ENCODE measurements around the gene L2HGDH. TPM values are rescaled to one million over a fixed set of nuclear protein-coding genes. Genes with fewer than 3 reads are reported as not detected.

The L2HGDH gene
- total and polyA plus RNA-seq, 9 of the 15 experiments (the other 6 are each of a cell fraction or from before 2014, with no cell fraction given) = 1.7 to 16.1 (median 10.5) TPM

DNA sequence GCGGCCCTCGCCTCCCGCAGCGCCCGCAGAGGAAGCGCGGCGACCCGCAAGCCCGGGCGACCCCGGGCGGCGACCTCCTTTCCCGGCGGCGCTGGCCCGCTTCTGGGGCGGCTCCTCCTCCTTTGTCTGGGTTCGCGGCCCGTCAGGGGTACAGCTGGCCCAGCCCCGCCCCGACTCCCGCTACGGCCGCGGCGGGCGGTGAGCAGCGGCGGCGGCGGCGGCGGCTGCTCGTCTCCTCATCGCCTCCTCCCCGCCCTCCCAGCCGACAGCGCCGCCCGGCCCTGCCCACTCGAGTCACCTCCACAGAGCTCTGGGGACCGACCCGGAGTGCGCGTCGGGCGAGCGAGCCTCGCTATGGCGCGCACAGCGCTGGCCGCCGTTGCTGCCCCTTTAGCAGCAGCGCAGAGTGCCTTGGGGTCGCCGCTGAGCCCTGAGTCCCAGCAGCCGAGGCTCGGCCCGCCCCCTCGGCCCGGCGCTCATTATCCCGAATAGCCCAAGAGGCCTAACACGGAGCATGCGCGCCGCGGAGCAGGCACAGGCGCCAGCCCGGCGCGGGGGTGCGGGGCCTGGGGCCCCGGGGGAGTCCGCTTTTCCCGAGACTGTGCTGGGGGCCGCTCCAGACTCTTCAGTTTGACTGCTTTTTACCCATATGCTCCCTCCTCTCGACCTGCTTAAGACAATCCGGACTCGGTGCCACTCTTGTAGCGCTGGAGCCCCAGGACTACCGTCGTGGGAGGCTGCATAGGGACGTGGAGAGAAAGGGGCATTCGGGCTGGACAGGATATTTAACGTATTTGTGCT, 80.4 kb downstream of the L2HGDH start, which contains the start of gene SOS2 (continued):
- TF ChIP-seq NRF1 (conservative IDR thresholded peaks at IDR 0.05 in 1 of 2, IDR thresholded peaks at IDR 0.05 in 1 of 2) (peak; percentile 94), ILK (tag; IDR thresholded peaks at IDR 0.05; ENCODE audit: borderline replicate concordance, low read depth) (no peak), HOXB6 (CRISPR knock-in tag; IDR thresholded peaks at IDR 0.05; ENCODE audit: borderline replicate concordance) (no peak), ZNF184 (CRISPR knock-in tag; IDR thresholded peaks at IDR 0.05) (no peak), PYGO2 (tag; IDR thresholded peaks at IDR 0.05) (no peak), ELF4 (CRISPR knock-in tag; IDR thresholded peaks at IDR 0.05) (no peak)
- TF ChIP-seq, protein P1, sequence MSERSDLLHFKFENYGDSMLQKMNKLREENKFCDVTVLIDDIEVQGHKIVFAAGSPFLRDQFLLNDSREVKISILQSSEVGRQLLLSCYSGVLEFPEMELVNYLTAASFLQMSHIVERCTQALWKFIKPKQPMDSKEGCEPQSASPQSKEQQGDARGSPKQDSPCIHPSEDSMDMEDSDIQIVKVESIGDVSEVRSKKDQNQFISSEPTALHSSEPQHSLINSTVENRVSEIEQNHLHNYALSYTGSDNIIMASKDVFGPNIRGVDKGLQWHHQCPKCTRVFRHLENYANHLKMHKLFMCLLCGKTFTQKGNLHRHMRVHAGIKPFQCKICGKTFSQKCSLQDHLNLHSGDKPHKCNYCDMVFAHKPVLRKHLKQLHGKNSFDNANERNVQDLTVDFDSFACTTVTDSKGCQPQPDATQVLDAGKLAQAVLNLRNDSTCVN (CRISPR knock-in tag; IDR thresholded peaks at IDR 0.05) = no peak
- TF ChIP-seq, protein P2, sequence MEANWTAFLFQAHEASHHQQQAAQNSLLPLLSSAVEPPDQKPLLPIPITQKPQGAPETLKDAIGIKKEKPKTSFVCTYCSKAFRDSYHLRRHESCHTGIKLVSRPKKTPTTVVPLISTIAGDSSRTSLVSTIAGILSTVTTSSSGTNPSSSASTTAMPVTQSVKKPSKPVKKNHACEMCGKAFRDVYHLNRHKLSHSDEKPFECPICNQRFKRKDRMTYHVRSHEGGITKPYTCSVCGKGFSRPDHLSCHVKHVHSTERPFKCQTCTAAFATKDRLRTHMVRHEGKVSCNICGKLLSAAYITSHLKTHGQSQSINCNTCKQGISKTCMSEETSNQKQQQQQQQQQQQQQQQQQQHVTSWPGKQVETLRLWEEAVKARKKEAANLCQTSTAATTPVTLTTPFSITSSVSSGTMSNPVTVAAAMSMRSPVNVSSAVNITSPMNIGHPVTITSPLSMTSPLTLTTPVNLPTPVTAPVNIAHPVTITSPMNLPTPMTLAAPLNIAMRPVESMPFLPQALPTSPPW (CRISPR knock-in tag; IDR thresholded peaks at IDR 0.05) = peak; percentile 59
- TF ChIP-seq, protein P3, sequence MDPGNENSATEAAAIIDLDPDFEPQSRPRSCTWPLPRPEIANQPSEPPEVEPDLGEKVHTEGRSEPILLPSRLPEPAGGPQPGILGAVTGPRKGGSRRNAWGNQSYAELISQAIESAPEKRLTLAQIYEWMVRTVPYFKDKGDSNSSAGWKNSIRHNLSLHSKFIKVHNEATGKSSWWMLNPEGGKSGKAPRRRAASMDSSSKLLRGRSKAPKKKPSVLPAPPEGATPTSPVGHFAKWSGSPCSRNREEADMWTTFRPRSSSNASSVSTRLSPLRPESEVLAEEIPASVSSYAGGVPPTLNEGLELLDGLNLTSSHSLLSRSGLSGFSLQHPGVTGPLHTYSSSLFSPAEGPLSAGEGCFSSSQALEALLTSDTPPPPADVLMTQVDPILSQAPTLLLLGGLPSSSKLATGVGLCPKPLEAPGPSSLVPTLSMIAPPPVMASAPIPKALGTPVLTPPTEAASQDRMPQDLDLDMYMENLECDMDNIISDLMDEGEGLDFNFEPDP (CRISPR knock-in tag; IDR thresholded peaks at IDR 0.05) = no peak
- TF ChIP-seq, protein P4, sequence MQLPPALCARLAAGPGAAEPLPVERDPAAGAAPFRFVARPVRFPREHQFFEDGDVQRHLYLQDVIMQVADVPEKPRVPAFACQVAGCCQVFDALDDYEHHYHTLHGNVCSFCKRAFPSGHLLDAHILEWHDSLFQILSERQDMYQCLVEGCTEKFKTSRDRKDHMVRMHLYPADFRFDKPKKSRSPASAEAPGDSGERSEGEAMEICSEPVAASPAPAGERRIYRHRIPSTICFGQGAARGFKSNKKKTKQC (CRISPR knock-in tag; IDR thresholded peaks at IDR 0.05) = 0 out of 2 replicates have a peak, but pooled peaks have one; percentile 20
